ENCODE results near the gene DGKB.

Gene DGKB

DNA sequence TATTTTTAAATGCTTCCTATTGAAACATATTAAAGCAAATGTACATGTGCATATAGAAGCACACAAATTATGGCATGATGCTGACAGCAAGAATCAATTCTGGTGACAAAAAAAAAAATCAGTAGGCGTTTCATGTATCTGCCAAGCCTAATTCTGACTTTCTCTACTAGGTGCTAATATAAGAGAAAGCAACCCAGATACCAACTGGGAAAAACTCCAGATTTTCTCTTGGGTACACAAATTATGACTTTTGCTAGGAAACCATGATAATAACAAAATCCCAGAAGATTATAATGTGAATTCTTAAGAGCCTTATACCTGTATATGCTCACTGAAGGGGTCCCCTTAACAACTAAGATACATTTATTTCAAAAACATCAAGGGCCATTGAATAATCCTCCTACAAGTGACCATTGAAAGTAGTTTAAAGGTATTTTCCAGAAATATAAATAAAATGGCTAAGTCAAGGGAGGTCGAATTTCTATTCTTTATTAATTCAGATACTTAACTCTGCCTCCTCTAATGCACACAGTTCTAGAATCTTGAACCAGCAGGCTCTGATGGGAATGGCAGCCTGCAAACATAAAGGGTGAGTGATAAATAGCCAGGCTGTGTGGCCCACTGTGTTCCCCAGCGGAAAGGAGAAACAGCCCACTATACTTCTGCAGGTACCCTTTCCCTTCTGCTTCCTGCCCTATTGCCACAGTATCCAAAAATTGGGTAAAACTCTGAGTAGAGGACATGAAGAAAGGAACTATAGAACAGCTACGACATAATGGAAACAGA lies 84.5 kb downstream of the DGKB start:
- DNase-seq: no peak

DNA sequence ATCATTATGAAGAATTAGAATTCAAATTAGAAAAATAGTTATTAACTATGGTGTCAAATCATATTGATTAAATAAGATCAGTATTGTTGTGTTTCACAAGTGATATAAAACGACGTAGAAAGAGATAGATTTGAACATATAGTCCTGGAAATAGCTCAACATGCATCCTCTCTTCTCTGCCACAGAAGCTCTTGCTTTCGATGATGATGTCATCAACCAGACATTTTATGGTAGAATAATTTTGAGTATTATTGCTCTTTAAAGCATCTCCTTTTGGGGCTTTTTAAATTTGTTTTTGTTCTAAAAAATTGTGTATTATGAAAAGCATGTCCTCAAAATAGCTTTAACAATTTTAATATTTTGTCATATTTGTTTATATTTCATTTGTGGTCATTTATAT lies 95.0 kb downstream of the DGKB start:
- DNase-seq: no peak

DNA sequence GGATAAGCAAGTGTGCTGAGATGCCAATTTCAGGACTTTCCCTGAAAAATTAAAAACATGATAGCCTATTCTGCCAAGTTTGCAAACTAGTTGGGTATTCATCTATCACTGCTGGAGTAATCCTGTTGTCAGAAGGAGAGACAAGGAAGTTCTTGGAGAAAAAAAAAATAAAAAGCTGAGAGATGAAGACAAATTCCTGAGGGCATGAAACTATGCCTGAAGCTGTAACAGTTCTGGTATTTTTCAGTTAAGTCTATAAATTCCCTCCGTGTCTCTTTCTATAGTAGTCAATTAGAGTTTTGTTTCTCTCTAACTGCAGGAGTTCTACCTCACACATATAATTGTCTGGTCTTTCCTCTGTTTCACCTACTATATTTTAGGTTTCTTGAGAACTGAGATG lies 95.7 kb downstream of the DGKB start:
- no peak for DNase-seq

DNA sequence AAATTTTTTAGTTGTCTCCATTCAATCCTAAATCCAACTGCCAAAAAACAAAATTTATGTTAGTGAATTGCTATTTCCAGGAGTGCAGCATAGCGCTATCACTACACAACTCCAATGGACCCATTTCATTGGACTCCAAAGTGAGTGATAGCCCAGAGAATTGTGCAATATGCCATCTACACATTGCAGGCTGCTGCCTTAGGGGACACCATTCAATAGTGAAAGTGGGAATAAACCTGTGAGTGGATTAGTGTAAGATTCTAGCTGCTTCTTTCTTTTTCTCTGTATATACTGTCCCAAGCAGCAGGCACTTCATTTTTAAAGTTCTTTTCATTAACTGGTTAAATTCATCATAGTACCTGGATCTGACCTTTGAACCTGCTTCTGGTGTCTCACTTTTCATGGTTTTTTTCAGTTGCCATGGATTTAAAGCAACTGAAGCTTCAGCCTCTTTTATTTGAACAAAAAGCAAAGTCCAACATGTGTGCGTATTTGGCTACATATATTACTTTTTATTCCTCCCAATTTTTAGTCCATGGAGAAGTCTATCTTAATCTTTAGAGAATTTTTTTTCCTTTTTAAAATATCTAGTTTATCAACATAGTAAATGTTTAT lies 97.3 kb downstream of the DGKB start:
- no peak for DNase-seq

- DNase-seq: no peak
Measured at GRCh38 chr7:14800664-14801063, 101.9 kb downstream of the DGKB start.

DNA sequence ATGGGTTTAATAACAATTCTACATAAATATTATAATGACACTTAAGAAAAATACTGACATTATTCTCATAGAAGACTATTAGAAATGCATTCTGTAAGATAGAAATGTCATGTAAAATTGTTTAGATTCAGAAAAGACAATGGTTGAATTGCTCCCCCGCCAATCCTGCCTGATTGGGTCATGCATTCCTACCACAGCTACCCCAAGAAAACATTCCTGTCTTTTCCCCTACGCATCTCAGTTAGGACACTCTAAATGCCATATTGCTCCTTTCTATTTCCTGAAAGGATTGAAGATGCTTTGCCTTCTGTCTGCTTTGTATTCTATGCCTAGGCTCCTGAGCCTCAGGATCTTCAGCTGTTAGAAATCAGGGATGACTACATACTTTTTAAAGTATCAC lies 109.4 kb downstream of the DGKB start:
- no peak for DNase-seq

DNA sequence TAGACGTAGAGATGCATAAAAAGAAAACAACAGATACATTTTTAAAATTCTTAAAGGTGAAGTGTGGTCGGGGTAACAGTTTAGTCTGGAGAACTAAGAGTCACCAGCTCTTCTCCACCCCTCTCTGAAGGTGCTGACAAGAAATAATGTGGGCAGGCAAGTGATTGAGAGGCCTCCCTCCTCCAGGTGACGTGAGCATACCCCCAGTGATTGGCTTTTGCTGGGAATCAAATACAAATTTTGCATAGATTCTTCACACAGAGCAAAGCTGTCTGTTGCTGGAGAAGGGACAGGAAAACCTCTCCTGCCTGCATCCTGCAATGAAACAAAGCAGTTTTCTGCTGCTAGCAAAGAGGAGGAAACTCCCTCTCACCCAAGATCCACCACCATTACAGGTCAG lies 115.0 kb downstream of the DGKB start:
- no peak for DNase-seq

DNA sequence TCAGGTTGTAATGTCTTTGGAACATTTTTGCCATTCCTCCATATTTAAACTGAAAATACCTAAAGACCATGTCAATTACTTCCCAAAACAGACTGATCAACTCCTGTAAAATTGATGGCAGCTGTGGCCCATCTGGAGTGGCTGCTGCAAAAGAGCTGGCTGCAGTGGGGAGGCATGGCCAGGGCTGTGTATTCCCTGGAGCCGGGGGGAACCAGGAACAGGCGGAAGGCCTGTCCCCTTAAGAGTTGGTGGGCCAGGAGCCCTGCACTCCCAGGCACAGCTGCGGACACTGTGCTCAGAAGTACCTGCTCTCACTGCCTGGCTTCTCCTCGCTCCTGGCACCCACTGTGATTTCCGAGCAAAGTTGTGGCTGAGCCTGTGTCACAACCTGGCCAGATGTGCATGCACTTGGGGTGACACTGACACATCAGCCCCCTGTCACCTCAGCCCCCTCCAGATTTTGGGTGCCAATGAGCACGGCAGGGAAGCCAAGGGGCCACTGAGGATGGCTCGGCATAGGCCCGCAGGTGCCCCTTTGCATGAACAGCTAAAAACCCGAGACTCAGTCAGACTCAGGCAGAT lies 116.1 kb downstream of the DGKB start:
- DNase-seq: no peak

- DNase-seq: no peak
Measured at GRCh38 chr7:14777806-14778205, 124.7 kb downstream of the DGKB start.

- DNase-seq: no peak
Measured at GRCh38 chr7:14776266-14776665, 126.3 kb downstream of the DGKB start.

DNA sequence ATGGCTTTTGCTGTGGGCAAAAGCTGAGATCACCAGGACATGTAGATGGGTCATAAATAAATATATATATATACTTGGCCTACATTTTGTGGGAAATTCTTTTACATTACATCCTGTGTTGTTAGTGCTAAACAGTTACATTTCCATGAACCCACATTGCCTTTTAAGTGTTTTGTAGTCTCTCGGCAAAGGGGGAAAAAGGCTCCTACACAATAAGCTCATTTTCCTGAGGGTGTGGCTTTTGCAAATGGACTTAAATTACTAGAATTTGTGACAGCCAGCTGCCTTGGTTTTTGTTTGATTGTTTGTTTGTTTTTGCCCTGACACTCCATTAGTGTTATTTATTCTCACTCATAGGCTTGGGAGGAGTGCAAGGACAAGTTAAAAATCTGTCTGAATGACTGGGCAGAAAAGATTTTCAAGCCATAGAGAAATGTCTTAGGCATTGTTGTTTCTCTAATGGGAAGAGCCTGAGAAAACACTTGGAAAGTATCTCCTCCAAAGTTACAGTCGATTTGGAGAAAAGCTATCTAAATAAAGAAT lies 128.8 kb downstream of the DGKB start:
- DNase-seq: no peak

GRCh38 chr7:14770614-14771013 lies 131.9 kb downstream of the DGKB start:
- no peak for DNase-seq

GRCh38 chr7:14769261-14769660 lies 133.3 kb downstream of the DGKB start:
- no peak for DNase-seq

DNA sequence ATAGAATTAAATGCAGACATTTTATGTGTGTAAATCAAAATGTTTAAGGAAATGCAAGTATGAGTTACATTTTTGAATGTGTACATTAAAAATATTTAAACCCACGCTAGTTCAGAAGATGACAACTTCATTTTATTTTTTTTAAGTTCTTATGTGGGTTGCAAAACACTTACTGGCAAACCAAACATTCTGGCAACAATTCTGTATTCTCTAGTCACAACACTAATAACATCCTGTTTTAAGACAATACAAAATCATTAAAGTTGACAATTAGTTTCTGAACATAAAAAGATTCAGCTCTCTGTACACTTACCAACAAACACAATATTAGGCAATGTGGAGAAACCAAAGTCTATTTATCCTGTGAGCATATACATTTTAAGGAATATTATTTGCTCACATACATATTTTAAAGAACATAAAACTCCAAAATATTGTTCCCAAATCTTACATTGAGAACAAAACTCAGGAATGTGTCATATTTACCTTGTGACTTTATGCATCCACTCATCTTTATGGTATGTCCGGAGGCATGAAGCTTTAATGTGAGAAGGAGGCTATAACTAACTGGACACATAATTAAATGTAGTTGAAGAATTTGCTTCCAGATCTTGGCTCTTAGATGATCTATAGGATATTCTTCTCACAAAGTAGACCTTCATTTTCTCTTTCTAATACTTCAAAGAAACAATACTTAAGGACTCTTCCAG lies 134.7 kb downstream of the DGKB start:
- no peak for DNase-seq

- no peak for DNase-seq
Measured at GRCh38 chr7:14766747-14767146, 135.8 kb downstream of the DGKB start.

- no peak for DNase-seq
Measured at GRCh38 chr7:14765731-14766130, 136.8 kb downstream of the DGKB start.

- DNase-seq: no peak
Measured at GRCh38 chr7:14762561-14762960, 140.0 kb downstream of the DGKB start.

GRCh38 chr7:14761510-14762296 lies 140.8 kb downstream of the DGKB start:
- DNase-seq: no peak

DNA sequence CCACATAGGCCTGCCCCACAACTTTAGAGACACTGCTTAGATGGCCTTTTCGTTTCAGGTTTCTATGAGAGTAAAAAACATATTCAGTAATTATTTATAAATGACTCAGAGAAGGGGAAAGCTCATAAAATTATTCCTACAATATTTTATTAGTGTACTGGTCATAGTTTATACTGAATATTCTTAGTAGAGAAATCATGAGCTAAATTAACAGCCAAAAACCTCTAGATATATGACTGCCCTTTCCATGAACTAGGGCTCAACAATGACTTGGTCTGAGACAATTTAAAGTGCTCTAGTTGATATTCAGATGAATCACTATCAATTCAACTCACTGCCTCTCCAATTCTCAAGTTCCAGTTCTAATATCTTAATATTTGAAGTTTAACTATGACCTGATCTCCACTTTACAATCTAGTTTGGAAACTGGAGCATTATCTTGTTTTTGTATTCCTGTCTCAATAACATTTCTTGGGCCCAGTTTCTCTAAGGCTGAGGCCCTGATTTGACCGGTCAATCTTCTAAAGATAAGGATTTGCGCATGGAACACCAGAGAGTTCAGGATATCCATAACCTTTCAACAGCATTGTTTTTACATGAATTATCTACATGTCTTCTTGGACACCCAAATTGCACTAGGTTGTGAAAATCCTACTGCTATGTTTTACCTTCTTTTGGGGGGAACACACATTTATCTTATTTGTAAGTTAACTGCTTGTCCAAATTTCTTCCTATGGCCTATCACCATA lies 141.6 kb downstream of the DGKB start:
- no peak for DNase-seq

- no peak for DNase-seq
Measured at GRCh38 chr7:14759785-14760184, 142.8 kb downstream of the DGKB start.

DNA sequence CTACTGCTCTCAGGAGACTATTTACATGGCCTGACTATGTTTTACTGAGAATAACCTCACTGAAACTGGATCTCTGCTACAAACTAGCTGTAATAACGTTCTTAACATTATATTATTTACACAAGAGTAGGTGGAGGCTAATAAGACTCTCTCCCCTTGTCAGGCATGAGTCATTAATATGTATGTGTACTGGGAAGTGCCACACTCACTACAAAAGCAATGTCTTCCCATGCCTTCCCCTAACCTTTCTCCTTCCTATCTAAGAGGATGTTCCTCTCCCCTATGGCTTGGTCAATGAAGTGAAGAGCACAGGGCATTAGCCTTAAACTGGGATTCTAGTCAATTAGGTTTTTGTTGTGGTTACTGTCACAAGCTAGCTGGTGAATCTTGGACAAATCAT lies 147.9 kb downstream of the DGKB start:
- no peak for DNase-seq

- DNase-seq: no peak
Measured at GRCh38 chr7:14752301-14752700, 150.2 kb downstream of the DGKB start.
